Progenitor cell of endocrine pancreas (in vitro differentiated cells): ENCODE measurements around the gene BCL2L1. TPM values are rescaled to one million over a fixed set of nuclear protein-coding genes. Genes with fewer than 3 reads are reported as not detected.
A peak's percentile ranks its signal among the peaks of the same experiment; 100 is the strongest.

Experiments used
- DNase-seq: peaks from one replicate; pipeline ENCODE4 v3.0.0; 2021; ENCODE audit warnings: low spot score; ENCODE audit not compliant: unreplicated experiment
- H3K27ac Mint-ChIP-seq: 2 replicates; pipeline ENCODE4 v1.8.0; 2021; ENCODE audit warnings: mild to moderate bottlenecking, moderate library complexity, mixed read lengths
- H3K27me3 Mint-ChIP-seq: 2 replicates; pipeline ENCODE4 v1.8.0; 2021; ENCODE audit warnings: mixed read lengths
- H3K36me3 Mint-ChIP-seq: 2 replicates; pipeline ENCODE4 v1.8.0; 2022; ENCODE audit warnings: mixed read lengths; ENCODE audit not compliant: insufficient read depth
- H3K4me1 Mint-ChIP-seq: 2 replicates; pipeline ENCODE4 v1.8.0; 2021; ENCODE audit warnings: low read depth, mixed read lengths
- H3K4me3 Mint-ChIP-seq: 2 replicates; pipeline ENCODE4 v1.8.0; 2021; ENCODE audit warnings: low read depth, mild to moderate bottlenecking, moderate library complexity, mixed read lengths
- H3K9me3 Mint-ChIP-seq: 2 replicates; pipeline ENCODE4 v1.8.0; 2021; ENCODE audit warnings: low read depth, mixed read lengths
- CTCF ChIP-seq: fragments of 200-600 bp; sonication (generic); IDR thresholded peaks from one replicate; pipeline ENCODE4 v1.5.0; 2021; ENCODE audit warnings: antibody characterized with exemption, mild to moderate bottlenecking; ENCODE audit not compliant: unreplicated experiment
- total RNA-seq: library from RNA; stranded (reverse); gene quantifications from 2 replicates; pipeline ENCODE4 v1.2.1, GENCODE V29; 2021

BCL2L1 gene
- total RNA-seq, 1 donor from 2014 or later = 130 TPM

- Mint-ChIP-seq H3K27ac (peak overlapping the region; percentile 89), H3K9me3 (no peaks in the 10 kb centered on the region), H3K4me3 (no peak overlapping the region), H3K36me3 (peaks cover 30% of the 10 kb centered on the region), H3K27me3 (no peaks in the 10 kb centered on the region), H3K4me1 (peaks cover 28% of the 10 kb centered on the region)
- no peak for TF ChIP-seq CTCF
- no peak for DNase-seq
Measured at GRCh38 chr20:31691646-31692275, 30.9 kb downstream of the BCL2L1 start.

- Mint-ChIP-seq H3K4me1 (peaks cover 27% of the 10 kb centered on the region), H3K36me3 (peaks cover 36% of the 10 kb centered on the region), H3K27ac (no peak overlapping the region), H3K9me3 (no peaks in the 10 kb centered on the region), H3K27me3 (no peaks in the 10 kb centered on the region), H3K4me3 (no peak overlapping the region)
- DNase-seq = no peak
- no peak for TF ChIP-seq CTCF
Measured at GRCh38 chr20:31690124-31690666, 32.5 kb downstream of the BCL2L1 start.

- no peak for TF ChIP-seq CTCF
- DNase-seq = no peak
- no peaks in the 10 kb centered on the region for H3K27me3 Mint-ChIP-seq
- H3K4me3 Mint-ChIP-seq = no peak overlapping the region
- peaks cover 37% of the 10 kb centered on the region for H3K36me3 Mint-ChIP-seq
- H3K27ac Mint-ChIP-seq = peak overlapping the region; percentile 14
- peaks cover 17% of the 10 kb centered on the region for H3K4me1 Mint-ChIP-seq
- H3K9me3 Mint-ChIP-seq = no peaks in the 10 kb centered on the region
Measured at GRCh38 chr20:31689141-31689540, 33.5 kb downstream of the BCL2L1 start.

GRCh38 chr20:31687777-31688176, 34.9 kb downstream of the BCL2L1 start:
- Mint-ChIP-seq H3K9me3 (no peaks in the 10 kb centered on the region), H3K27me3 (no peaks in the 10 kb centered on the region), H3K4me3 (no peak overlapping the region), H3K36me3 (peaks cover 41% of the 10 kb centered on the region), H3K27ac (peak overlapping the region; percentile 11), H3K4me1 (peaks cover 18% of the 10 kb centered on the region)
- DNase-seq = no peak
- no peak for TF ChIP-seq CTCF

GRCh38 chr20:31685853-31686643, 36.6 kb downstream of the BCL2L1 start:
- Mint-ChIP-seq H3K27ac (peak overlapping the region; percentile 88), H3K4me3 (no peak overlapping the region), H3K4me1 (peaks cover 12% of the 10 kb centered on the region), H3K27me3 (no peaks in the 10 kb centered on the region), H3K36me3 (peaks cover 40% of the 10 kb centered on the region), H3K9me3 (no peaks in the 10 kb centered on the region)
- DNase-seq = no peak
- TF ChIP-seq CTCF = no peak
